ENCODE results near the gene STARD13.

DNA sequence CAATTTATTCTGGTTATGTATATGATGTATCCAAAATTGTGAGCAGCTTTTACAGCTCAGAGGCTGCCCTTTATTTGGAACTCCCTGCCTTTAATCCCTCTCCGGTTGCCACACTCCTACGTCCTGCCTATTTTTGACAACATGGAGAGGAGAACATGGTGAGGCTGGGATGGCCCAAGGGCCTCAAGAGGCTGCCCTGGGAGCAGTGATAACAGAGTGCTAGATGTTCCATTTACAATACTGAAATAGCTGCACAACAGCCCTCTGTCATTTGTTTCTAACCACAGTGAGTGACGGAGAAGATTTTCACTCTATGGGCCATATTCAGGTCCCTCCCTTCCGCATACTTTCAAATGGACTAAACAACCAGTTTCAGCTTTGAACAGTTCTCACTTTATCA, 33.4 kb downstream of the STARD13 start:
- TF ChIP-seq, protein P1, sequence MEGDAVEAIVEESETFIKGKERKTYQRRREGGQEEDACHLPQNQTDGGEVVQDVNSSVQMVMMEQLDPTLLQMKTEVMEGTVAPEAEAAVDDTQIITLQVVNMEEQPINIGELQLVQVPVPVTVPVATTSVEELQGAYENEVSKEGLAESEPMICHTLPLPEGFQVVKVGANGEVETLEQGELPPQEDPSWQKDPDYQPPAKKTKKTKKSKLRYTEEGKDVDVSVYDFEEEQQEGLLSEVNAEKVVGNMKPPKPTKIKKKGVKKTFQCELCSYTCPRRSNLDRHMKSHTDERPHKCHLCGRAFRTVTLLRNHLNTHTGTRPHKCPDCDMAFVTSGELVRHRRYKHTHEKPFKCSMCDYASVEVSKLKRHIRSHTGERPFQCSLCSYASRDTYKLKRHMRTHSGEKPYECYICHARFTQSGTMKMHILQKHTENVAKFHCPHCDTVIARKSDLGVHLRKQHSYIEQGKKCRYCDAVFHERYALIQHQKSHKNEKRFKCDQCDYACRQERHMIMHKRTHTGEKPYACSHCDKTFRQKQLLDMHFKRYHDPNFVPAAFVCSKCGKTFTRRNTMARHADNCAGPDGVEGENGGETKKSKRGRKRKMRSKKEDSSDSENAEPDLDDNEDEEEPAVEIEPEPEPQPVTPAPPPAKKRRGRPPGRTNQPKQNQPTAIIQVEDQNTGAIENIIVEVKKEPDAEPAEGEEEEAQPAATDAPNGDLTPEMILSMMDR (IDR thresholded peaks at IDR 0.05), result no peak
- TF ChIP-seq POLR2A (IDR thresholded peaks at IDR 0.05), result no peak
